Activated CD8-positive, alpha-beta memory T cell treated with anti-CD3 and anti-CD28 coated beads, Interleukin-2, amount 50 U/mL, for 1 hour (primary cell): Measurements from ENCODE around the gene ZSWIM4.

Source experiments
- DNase-seq: peaks from one replicate; pipeline ENCODE4 v3.0.0-alpha.2; 2020; ENCODE audit errors: extremely low read depth

The ZSWIM4 gene

DNA sequence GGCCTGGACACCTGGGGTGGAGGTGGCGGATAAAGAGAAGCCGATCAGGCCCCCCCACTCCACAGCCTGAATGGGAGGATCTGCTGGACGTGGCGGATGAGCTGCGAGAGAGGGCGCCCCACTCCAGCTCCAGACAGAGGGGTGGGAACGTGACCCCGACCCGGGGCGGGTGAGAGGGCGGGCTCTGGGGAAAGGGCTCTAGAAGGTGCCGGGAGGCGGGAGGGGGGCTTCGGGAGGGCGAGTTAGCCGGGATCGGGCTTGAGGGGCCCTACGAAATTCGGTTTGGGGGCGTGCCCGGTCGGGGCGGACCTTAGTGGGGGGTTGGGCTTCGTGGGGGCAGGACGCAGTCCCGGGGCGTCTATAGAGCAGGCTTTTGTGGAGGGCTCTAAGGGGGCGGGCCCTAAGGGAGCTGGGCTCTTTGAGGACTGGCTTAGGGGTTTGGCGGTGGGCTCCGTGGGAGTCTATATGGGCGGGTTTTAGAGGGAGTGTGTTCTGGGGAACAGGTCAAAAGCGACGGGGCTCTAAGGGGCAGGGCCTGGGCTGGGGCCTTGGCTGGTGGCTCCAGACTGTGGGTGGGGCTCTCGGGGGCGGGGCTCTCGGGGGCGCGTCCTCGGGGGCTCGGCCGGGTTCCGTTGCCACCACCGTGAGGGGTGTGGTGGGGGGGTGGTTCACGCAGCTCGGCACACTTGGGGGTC, 77.6 kb downstream of the ZSWIM4 start:
- no peak for DNase-seq

DNA sequence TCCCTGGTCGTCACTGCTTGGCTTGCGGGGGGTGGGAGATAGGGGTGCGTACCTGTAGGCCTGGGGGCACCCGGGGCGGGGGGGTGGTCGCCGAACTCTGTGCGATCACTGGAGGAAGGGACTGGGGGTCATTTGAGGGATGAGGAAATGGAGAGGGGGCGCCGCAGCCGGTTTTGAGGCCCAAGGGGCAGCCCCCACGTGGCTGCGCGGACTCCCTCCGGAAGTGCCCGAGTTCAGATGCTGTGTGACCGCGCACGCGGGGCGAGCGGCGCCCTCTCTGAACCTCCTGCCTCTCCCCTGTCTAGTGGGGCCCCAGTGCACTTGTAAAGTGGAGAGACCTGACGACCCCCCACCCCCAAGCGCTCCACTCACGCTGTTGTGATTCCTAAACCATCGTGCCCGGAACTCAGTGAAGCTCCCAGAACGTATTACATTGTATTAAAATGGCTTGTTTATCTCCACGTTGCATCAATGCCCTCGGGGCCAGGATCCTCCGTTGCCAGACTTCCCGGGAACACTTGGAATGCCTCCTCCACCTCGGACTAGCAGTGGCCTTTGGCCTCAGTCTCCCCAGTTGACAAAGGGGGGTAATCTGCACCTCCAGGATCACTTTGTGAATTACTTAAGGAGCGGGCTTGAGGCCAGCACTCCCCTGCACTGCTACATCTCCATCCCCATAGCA, 78.7 kb downstream of the ZSWIM4 start:
- DNase-seq = no peak

DNA sequence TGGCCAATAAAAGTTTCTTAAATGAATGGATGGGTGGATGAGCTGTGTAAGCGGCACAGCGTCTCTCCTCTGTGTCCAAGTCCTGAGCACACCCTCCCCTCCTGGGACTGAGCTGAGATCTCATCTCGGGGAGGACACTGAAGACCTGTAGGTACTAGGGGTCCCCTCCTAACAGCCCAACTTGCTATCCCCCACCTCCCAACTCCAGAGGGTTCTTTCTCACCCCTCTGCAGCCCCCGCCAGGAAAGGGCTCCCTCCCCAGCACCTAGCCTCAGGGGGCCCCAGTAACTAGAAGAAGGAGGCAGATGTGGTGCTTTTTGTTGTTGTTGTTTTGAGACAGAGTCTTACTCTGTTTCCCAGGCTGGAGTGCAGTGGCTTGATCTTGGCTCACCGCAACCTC, 80.6 kb downstream of the ZSWIM4 start:
- DNase-seq = no peak

DNA sequence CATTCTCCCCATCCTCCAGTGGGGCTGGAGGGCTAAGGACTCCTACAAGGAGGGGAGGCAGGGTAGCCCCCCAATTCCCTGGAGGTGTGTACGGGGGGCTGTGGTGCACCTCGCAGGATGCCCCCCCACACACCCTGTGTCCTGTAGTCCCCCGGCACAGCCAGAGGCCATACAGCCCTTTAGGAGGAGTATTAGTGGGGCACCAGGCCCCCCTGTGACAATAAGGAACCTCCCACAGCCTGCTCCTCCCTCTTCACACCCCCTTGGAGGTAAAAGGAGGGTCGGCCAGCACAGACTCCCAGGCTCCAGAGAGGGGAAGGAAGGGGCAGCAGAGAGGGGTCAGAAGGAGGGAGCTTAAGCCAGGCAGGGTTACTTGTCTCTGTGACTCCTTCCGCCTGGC, 81.6 kb downstream of the ZSWIM4 start, which contains the start of gene NANOS3:
Gene NANOS3, plus strand, starts transcription at position 301 of the 400 bp plus-strand sequence. CDS start 115 bp downstream, outside the sequence.
- no peak for DNase-seq

DNA sequence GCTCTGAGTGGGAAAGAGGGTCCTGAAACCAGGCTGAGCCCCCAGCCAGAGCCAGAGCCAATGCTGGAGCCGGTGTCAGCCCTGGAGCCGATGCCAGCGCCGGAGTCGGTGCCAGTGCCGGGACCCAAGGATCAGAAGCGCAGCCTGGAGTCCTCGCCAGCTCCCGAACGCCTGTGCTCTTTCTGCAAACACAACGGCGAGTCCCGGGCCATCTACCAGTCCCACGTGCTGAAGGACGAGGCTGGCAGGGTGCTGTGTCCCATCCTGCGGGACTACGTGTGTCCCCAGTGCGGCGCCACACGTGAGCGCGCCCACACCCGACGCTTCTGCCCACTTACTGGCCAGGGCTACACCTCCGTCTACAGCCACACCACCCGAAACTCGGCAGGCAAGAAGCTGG, 82.1 kb downstream of the ZSWIM4 start:
- DNase-seq = no peak

DNA sequence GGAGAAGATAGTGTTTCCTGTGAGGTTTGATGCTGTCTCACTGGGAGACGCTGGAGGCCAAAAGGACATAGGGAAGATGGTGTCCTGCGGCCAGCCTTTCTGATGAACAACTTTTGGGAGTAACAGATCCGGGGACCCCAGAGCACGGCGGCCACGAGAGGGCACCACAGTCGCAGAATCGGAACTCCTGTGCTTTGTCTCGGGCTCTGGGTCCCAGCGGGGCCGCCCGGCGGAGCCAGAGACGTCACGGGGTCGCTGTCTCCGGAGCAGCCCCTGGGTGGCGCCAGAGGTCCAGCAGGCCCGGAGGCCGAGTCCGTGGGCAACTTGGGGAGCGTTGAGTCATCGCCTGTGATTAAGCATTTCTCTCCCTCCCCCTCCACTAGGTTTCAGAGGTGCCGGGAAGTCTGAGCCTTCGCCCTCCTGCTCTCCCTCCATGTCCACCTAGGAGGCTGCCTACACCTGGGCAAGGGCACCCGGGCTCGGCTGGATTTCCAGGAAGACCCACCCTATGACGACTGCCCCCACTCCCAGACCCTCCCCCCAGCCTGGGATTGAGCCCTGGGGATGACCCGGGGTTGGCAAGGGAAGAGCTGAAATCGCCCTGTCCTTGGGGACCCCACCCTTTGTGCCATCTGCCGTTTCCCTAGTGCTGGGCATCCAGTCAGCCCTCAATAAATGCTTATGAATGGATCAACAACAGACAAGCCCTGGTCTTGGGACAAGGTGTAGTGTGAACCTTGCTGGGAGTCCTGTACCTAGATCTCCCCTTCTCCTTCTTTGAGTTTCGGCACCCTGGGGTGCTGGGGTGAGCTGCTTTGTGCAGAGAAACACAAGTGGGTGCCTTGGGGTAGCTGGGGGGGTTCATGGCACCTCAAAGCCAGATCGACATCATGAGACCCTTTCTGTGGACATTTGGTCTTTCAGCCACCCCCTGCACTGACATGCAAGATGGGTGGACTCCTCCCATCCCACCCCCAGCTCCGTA, 85.1 kb downstream of the ZSWIM4 start:
- peak; percentile 87 for DNase-seq

DNA sequence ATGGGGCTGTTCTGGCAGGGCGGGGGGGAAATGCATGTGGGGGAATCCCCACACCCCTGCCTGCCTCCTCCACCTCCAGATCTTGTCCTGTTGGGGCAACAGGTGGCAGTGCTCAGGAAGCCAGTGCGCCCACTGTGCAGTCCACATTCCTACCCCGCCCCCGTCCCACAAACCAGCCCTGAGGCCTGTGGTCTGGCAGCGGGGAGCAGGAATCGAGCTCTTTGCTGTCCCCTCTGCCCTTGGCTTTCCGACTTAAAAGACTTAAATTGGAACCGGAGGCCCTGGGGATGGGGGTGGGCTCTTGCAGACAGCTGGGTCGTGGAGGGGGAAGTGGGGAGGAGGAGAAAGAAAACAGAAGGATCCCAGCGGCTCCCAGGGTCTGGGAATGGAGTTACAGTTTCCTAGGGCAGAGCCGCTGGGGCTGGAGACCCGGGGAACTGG, 86.0 kb downstream of the ZSWIM4 start:
- DNase-seq = no peak
